NCI-H1105 (cell line): ENCODE results near the gene RRP12.
"Not testable (repeated sequence)": the region's sequence is repeated elsewhere in the genome, so short reads cannot be mapped to it uniquely, and the experiment has no call there.

ENCODE experiments used
- DNase-seq: peaks from one replicate; lab custom pipeline; 2025; lab: John Stamatoyannopoulos, UW

Gene RRP12, protein sequence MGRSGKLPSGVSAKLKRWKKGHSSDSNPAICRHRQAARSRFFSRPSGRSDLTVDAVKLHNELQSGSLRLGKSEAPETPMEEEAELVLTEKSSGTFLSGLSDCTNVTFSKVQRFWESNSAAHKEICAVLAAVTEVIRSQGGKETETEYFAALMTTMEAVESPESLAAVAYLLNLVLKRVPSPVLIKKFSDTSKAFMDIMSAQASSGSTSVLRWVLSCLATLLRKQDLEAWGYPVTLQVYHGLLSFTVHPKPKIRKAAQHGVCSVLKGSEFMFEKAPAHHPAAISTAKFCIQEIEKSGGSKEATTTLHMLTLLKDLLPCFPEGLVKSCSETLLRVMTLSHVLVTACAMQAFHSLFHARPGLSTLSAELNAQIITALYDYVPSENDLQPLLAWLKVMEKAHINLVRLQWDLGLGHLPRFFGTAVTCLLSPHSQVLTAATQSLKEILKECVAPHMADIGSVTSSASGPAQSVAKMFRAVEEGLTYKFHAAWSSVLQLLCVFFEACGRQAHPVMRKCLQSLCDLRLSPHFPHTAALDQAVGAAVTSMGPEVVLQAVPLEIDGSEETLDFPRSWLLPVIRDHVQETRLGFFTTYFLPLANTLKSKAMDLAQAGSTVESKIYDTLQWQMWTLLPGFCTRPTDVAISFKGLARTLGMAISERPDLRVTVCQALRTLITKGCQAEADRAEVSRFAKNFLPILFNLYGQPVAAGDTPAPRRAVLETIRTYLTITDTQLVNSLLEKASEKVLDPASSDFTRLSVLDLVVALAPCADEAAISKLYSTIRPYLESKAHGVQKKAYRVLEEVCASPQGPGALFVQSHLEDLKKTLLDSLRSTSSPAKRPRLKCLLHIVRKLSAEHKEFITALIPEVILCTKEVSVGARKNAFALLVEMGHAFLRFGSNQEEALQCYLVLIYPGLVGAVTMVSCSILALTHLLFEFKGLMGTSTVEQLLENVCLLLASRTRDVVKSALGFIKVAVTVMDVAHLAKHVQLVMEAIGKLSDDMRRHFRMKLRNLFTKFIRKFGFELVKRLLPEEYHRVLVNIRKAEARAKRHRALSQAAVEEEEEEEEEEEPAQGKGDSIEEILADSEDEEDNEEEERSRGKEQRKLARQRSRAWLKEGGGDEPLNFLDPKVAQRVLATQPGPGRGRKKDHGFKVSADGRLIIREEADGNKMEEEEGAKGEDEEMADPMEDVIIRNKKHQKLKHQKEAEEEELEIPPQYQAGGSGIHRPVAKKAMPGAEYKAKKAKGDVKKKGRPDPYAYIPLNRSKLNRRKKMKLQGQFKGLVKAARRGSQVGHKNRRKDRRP (N-terminal part only)

DNA sequence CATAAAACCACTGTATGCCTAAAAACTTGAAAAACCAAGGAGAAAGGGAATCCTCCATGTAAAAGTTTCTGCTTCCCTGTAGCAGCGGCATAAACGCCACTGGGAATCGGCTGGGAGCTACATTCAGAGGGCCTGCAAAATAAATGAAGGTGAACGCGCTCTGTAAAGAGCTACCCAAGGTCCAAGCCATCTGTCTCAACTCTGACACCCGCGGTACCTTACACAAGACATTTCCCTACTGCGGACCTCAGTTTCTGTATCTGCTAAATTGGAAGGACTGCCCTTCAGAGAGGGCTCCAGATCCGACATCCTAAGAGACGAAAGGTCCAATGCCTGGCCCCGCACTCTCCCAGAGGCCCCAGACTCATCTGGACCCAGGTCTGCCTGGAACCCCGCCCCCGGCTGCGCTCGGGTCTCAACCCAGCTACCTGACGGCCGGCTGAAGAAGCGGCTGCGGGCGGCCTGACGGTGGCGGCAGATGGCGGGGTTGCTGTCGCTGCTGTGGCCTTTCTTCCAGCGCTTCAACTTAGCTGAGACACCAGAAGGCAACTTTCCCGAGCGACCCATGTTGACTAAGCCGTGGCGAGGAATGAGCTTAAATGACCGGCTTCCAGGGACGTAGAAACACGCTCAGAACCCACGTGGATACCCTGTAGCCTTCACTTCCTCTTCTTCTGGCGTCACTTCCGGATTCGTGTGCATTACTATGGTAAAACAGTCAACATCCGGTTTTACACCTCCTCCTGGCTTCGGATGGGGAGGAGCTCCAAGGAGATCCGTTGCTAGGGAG is at the start of gene RRP12:
TSS of gene RRP12 (minus strand) at position 676 of the 790 bp plus-strand sequence. CDS start at position 567, 109 bp downstream.
- DNase-seq = peak; percentile 86

DNA sequence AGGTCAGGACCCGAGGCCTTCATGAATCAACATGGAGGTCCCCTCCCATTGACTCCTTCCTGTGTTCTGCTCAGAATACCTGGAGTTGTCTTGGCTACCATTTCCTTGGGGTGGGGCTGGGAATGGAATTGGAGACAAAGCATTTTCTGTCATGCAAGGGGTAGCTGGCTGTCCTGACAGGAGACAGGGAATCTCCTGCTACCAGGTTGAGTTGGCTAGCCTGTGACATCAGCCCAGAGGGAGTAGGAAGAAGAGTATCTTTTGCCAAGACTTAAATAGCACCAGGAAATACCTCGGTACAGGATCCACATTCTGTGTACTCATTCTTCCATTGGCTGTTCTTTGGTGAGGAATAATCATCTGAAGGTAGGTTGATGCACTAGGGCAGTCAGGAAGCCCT is 49.7 kb upstream of the RRP12 start:
- no peak for DNase-seq

DNA sequence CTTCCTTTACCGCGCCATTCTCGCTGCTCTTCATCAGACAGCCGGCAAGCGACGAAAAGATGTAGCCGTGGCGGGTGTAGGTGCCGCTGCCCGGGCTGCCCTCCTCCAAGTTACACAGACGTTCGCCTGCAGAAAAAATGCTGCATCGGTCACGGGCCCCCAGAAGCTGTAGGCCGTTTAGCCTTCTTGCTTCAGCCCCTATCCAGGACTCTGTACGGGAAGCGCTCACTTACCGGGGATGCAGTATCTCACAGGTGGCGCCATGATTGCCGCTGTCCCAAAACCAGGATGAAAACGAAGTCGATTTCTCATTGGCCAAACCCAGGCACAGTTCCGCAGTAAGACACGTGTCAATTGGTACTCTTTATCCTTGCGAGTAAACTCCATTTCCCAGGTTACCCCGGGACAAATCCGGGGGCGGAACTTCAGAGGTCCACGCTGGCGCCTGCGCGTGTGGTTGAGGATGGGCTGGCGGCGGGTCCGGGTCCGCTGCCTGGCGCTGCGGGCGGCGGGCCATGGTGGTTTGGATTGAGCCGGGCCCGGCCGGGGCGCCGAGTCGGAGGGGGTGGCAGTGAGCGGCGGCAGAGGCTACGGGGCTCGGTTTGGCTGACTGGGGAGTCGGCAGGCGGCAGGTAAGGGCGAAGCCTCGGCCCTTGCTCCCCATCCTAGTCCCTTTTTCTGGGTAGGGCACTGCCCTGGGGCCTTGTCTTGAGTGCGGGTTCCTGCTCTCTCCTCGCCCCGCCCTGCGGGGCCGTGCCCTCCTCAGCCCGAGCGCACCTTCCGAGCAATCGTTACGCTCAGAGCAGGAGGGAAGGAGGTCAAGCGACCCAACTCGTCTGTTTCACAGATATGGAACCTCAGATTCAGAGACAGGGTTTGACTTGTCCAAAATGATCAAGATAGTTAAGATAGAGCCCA is 44.8 kb upstream of the RRP12 start, which contains the start of the genes EXOSC1 and ZDHHC16:
TSS of gene EXOSC1 (minus strand) at position 285 of the 918 bp plus-strand sequence. CDS start at position 264, 21 bp downstream.
TSS of gene ZDHHC16 (plus strand) at position 454 of the 918 bp plus-strand sequence. CDS start 5,501 bp downstream, outside the sequence.
- DNase-seq = peak; percentile 80

DNA sequence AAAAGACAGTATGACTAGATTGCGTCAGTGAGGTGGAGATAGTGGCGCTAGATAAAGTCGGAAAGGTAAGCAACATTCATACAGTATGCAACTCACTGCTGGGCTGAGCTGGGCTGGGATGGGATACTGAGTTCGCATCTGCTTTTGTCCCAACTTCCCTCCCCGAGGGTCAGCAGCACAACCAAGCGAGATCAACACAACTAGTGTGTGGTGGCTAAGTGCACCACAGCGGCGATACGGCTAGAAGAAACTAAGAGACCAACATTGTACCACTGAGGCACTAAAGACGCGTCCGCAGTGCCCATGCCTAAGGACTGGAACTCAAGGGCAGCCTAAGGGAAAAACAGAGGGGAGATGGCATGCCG is 44.2 kb upstream of the RRP12 start:
- DNase-seq = no peak

DNA sequence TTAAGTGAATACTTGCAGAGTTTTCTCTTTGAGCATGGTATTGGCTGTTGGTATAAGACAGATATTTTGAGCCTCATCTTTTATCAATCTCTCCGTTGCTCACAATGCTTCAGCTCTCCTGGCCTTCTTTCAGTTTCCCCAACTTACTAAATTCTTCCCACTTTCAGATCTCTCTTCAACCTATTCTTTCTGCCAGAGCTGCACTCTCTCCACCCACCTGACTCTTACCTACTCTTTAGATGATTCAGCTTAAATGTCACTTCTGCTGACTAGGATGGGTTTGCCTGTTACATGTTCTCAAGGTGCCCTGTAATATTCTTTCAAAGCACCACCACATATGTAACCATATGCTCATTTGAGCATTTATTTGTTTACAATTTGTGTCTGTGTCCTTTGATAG is 43.1 kb upstream of the RRP12 start:
- DNase-seq = no peak

DNA sequence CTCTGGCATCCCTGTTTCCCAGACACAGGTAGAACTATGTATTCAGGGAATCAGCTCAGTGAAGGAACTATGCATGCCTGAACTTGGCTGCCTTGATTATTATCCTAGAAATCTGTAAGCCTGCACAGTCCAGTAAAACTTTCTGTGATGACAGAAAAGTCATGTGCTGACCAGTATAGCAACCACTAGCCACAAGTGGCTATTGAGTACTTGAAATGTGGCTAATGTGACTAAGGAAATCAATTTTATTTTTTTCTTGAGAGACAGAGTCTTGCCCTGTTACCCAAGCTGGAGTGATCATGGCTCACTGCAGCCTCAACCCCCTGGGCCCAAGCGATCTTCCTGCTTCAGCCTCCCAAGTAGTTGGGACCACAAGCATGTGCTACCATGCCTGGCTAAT is 41.1 kb upstream of the RRP12 start:
- DNase-seq = no peak

DNA sequence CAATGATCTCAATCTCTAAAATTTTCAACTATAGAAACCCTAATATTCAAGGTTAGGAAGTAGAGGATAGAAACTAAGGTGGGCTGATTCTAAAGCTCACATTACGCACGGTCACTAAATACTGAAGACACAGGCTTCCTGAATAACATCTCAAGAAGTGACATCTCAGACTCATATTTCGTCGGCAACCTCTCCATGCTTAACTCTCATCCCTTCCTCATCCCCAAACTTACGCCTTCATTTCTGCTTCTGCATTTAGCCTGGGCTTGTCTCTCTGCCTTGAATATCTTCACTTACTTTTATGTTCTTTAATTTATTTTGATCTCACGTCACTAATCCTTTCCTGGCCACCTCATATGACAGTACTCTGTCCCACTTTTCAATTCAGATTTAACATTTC is 34.1 kb upstream of the RRP12 start:
- DNase-seq = no peak

DNA sequence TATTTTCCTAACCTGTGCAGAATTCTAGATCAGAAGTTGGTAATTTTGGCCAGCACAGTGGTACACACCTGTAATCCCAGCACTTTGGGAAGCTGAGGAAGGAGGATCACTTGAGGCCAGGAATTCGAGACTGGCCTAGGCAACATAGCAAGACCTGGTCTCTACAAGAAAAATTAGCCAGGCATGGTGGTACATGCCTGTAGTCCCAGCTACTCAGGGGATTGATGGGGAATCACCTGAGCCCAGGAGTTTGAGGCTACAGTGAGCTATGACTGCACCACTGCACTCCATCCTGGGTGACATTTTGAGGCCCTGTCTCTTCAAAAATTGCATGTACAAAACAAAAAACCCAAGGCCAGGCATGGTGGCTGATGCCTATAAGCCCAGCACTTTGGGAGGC is 33.4 kb upstream of the RRP12 start:
- no peak for DNase-seq

DNA sequence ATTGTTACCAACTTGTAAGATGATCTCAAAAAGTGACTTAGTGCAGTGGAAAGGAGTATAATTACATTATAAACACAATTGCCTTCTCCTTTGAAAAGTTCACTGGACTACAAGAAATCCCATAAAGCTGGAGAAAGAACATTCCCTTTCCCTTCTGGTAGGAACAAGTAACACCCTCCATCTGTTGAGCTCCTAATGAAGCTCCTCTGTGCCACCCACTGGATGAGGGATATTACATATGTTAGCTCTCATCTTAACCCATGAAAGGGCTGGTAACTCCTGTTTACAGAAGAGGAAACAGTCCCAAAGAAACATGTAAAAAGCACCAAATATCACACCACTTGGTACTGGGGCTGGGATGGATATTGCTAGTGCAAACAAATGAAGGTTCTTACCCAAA is 32.9 kb upstream of the RRP12 start:
- no peak for DNase-seq

DNA sequence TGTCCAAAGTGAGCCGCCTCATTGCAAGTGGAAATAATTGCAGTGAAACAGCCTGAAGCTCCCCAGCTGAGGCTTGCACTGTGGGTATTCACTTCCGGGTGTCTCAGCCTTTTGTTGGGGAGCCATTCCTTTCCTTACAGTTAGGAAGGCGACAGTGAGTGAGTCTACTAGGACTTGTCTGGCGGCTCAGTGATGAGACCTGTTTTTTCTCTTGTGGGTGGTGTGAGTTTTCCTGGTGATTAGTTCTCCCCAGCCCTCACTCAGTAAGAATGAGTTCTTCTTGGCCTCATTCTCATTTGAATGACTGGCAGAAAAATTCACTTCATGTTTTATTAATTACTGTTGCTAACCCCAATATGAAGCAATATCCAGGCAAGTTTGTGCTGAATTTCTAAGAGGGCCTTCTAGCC is 27.4 kb upstream of the RRP12 start:
- DNase-seq = no peak

DNA sequence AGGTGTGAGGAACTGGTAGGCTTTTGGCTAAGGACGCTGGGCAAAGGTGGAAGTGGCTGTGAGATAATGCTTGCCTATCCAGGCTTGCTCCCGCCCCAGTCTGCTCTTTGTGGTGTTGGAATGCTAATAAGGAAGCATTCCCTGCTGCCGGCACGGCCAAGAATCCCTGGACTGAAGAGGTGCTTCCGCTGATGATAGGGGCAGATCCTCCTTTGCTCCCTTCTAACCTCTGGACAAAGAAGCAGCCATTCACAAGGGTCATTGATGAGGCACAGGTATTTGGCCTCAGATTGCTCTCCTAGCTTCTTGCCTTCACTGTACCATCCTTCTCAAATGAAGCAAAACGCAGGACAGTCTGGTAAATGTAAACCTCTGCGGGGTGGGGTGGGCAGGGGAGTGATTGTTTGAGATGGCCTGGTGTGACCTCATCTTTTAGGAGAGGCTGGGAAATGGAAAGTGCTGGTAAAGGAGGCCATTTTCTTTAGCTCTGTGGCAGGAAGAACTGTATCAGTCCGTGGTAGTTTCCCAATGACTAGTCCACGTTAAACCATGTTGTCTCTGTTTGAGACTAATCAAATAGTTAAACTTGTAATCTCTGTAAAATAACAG is 26.5 kb upstream of the RRP12 start:
- no peak for DNase-seq

DNA sequence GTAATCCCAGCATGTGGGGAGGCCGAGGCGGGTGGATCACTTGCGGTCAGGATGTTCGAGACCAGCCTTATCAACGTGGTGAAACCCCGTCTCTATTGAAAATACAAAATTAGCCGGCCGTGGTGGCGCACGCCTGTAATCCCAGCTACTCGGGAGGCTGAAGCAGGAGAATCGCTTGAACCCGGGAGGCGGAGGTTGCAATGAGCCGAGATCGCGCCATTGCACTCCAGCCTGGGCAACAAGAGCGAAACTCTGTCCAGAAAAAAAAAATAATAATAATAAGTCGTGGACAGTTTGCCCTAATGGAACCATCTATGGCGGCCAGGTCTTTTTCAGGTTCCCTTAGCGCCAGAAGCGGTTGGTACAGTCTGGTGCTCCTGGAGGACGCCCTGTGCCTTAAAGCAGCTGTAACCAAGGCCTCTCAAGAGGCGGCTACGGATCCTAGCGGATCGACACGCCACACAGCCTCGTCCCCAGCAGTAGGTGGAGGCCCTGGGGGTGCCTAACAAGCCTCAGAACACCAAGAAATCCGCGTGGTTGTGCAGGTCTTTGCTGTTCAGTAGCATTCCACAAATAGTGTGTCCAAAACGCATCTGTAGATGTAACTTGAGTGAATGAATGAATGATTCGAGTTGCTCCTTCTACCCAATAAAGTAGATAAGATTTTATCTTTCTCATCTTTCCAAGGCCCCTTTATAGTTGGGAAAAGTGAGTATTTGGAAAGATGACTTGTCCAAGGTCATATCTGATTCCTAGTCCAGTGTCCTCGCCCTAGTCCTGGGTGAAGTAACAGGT is 25.8 kb upstream of the RRP12 start:
- no peak for DNase-seq

DNA sequence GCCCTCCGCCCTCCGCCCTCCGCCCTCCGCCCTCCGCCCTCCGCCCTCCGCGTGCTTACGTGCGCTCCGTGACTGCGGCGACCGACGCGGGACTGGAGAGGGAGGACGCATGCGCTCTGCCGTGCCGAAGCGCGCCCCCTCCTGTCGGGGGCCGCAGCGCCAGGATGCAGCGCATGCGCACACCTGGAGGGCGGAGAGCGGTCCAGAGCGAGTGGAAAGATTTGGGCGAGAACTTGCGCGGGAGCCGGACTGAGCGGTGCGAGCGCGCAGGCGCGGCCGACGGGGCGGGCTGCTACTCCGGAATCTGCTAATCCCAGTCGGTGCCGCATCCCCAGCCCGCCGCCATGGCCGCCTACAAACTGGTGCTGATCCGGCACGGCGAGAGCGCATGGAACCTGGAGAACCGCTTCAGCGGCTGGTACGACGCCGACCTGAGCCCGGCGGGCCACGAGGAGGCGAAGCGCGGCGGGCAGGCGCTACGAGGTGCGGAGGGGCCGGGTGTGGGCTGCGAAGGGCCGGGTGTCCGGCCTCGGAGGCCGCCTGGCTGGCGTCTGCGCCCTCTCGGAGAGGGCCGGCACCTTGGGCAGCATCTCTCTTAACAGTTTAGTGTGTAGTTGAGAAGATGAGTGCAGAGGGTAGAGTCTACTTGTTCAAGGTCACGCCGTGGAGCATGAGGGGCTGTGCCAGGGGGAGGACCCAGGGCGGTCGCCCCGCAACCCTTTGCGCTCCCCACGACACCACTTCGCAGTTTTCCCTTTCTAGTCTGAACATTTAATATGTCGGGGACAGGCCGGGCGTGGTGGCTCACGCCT is 25.0 kb upstream of the RRP12 start, which contains the start of gene PGAM1:
TSS of gene PGAM1 (plus strand) at position 228 of the 812 bp plus-strand sequence. CDS start at position 345, 117 bp downstream.
- peak; percentile 76 for DNase-seq

DNA sequence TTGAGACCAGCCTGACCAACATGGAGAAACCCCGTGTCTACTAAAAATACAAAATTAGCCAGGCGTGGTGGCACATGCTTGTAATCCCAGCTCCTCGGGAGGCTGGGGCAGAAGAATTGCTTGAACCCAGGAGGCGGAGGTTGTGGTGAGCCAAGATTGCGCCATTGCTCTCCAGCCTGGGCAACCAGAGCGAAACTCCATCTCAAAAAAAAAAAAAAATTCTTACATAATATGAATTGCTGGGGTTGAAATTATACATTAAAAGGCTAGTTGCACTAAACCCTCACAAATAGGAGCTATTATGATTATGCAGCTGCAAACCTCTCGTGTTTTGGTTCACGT is 22.6 kb upstream of the RRP12 start:
- not testable (repeated sequence) for DNase-seq

DNA sequence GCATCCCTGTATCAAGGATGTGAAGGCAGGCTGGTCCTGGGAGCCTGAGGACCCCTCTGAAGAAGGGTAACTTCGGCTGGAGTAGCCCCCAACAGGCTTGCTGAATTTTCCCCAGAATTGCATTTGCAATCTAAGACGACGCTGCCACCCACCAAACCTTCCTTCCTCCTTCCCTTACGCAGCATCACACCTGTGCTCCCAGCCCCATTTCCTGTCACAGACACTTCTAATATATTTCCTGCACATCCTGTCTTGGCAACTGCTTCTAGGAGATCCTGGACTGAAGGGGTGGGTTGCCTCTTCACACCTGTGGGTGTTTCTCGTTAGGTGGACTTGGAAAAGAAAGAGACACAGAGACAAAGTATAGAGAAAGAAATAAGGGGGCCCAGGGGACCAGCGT is 15.4 kb upstream of the RRP12 start:
- DNase-seq = no peak

DNA sequence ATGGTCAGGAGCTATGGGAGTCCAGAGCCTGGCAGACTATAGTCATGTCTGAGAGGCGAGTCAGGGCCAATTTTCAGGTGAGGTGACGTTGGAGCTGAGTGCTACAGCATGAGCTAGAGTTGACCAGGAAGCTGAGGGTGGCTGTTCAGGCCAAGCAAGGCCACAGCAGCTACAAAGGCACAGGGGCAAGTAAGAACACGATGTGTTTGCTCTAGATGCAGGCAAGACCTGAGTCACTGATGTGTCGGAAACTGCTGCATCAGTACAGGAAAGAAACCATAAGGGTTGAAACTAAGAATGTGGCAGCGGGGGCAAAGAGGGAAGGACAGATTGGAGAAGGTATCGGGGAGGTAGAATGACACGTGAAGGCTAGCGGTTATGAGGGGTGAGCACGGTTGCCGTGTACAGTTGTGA is 11.8 kb upstream of the RRP12 start:
- no peak for DNase-seq

DNA sequence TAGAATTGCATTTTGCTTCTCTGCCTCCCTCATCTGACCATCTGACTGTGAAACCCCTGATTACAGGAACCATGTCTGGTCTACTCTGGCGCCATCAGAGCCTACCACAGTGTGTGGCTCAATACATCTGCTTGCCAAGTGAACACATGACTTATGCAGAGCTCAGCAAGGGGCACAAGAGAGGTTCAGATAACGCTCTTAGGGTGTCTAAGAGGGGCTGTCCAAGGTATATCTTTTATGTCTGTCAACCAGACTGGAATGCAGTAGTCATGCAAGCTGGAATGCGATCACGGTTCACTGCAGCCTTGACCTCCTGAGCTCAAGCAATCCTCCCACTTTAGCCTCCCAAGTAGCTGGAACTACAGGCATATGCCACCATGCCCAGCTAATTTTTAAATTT is 10.3 kb upstream of the RRP12 start:
- DNase-seq = no peak

DNA sequence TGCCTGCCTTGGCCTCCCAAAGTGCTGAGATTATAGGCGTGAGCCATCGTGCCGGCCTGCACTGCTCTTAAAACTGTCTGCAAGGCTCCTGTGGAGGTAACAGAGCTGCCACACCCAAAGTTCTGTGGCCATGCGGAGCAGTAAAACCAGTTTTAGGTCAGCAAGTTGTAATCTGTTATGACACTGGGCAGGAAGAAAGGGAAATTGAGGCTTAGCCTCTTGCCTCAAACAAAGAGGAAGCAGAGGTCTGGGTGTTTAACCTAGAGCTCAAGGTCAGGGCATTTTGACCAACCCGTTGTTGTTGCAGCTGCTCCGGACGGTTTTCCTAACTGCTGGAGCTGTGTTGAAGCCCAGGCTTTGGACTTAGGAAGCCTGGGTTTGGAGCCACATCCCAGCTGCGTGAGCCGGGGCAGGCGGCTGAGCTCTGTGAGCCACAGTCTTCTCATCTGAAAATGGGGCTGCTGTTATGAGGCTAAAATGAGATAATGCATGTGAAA is 7.4 kb upstream of the RRP12 start:
- no peak for DNase-seq
